ENCODE results near the gene JMJD7. TPM values are rescaled to one million over a fixed set of nuclear protein-coding genes. Genes with fewer than 3 reads are reported as not detected.

Gene JMJD7
- total RNA-seq, 3 donors from 2014 or later (not counting 1 experiment from before 2014, with no cell fraction given): 20.3 to 36.4 (median 28.7) TPM

DNA sequence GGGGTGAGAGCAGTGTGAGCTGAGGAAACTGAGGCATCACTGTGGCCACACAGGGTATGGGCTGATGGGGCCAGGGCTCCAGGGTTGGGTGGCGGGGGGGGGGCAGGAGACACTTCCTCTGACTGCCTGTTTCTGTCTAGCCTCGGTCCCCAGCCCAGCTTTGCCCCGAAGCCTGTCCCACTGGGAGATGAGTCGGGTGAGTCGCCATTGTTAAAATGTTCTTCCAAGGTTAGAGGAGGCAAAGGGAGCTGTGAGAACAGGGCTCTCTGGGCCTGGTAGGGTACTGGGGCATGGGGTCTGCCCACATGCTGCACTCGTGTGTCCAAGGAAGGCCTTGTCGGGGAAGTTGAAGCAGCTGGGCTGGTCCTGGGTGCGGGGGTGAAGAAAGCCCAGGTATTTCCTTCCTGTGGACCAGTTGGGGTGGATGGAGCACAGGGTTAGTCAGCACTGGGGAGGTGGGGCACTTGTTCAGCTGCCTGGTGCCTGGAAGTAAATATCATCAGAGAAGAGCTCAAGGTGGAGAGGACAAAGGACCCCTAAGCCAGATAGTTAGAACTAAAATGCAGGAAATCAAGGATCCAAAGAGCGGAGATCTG lies 8.3 kb upstream of the JMJD7 start:
- peaks cover 47% of the 10 kb centered on the region for H3K36me3 ChIP-seq (ENCODE audit: control insufficient read depth, insufficient read depth, low read length)
- H3K27me3 Mint-ChIP-seq (ENCODE audit: low read depth in 2 of 2): no peaks in the 10 kb centered on the region

DNA sequence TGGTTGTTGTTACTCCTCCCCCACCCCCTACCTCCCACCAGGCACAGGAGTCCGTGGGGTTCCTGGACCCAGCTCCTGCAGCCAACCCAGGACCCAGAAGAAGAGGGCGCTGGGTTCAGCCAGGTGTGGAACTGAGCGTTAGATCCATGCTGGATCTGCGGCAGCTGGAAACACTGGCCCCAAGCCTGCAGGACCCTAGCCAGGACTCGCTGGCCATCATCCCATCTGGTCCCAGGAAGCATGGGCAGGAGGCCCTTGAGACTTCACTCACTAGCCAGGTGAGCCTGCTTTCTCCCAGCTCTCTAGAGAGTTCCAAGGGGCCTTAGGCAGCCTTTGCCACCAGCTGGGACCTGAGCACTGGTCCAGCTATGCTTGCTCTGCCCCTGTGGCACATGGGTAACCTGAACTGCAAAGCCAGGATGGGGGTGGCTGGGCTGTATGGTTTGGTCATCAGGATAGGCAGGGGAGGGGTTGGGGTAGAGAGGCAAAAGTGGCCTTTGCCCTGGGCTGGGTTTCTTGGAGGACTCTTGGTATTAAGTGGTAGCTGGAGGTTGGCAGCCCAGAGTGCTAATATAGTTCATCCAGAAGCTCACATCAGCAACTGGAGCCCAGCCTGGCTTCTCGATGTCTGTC lies 7.0 kb upstream of the JMJD7 start:
- Mint-ChIP-seq H3K36me3 (peaks cover 5% of the 10 kb centered on the region), H3K27ac (no peak overlapping the region), H3K4me1 (no peaks in the 10 kb centered on the region), H3K27me3 (ENCODE audit: low read depth in 2 of 2) (no peaks in the 10 kb centered on the region), H3K4me3 (no peak overlapping the region), H3K9me3 (no peaks in the 10 kb centered on the region)
- Histone ChIP-seq H3K36me3 (ENCODE audit: control insufficient read depth, insufficient read depth, low read length) (peaks cover 45% of the 10 kb centered on the region), H3K9me3 (ENCODE audit: control insufficient read depth, insufficient read depth, low read length) (no peaks in the 10 kb centered on the region), H3K4me1 (ENCODE audit: control insufficient read depth, insufficient read depth, low read length) (no peaks in the 10 kb centered on the region), H3K4me3 (ENCODE audit: low read length) (no peak overlapping the region), H3K27ac (ENCODE audit: low read length) (no peak overlapping the region), H3K27me3 (ENCODE audit: control insufficient read depth, insufficient read depth, low read length) (no peaks in the 10 kb centered on the region)
- DNase-seq (no peak), ATAC-seq (no peak)
- 94% methylated on average over 6 of the region's 6 CpGs for WGBS (ENCODE audit: insufficient coverage)
- TF ChIP-seq, protein P1, sequence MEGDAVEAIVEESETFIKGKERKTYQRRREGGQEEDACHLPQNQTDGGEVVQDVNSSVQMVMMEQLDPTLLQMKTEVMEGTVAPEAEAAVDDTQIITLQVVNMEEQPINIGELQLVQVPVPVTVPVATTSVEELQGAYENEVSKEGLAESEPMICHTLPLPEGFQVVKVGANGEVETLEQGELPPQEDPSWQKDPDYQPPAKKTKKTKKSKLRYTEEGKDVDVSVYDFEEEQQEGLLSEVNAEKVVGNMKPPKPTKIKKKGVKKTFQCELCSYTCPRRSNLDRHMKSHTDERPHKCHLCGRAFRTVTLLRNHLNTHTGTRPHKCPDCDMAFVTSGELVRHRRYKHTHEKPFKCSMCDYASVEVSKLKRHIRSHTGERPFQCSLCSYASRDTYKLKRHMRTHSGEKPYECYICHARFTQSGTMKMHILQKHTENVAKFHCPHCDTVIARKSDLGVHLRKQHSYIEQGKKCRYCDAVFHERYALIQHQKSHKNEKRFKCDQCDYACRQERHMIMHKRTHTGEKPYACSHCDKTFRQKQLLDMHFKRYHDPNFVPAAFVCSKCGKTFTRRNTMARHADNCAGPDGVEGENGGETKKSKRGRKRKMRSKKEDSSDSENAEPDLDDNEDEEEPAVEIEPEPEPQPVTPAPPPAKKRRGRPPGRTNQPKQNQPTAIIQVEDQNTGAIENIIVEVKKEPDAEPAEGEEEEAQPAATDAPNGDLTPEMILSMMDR (IDR thresholded peaks at IDR 0.05): no peak
- intact Hi-C loops (cut with micrococcal nuclease): no loop called here

More for the DNA sequence above, 8.3 kb upstream of the JMJD7 start:
- Histone ChIP-seq H3K4me3 (ENCODE audit: low read length) (no peak overlapping the region), H3K27ac (ENCODE audit: low read length) (no peak overlapping the region), H3K4me1 (ENCODE audit: control insufficient read depth, insufficient read depth, low read length) (no peaks in the 10 kb centered on the region), H3K9me3 (ENCODE audit: control insufficient read depth, insufficient read depth, low read length) (no peaks in the 10 kb centered on the region), H3K27me3 (ENCODE audit: control insufficient read depth, insufficient read depth, low read length) (no peaks in the 10 kb centered on the region)
- 97% methylated on average over 9 of the region's 9 CpGs for WGBS (ENCODE audit: insufficient coverage)
- Mint-ChIP-seq H3K9me3 (no peaks in the 10 kb centered on the region), H3K27ac (no peak overlapping the region), H3K4me3 (no peak overlapping the region), H3K4me1 (no peaks in the 10 kb centered on the region), H3K36me3 (peaks cover 8% of the 10 kb centered on the region)
- no peak for ATAC-seq
- intact Hi-C loops (cut with micrococcal nuclease): no loop called here
- DNase-seq: no peak
- TF ChIP-seq, protein P1 (IDR thresholded peaks at IDR 0.05): no peak

DNA sequence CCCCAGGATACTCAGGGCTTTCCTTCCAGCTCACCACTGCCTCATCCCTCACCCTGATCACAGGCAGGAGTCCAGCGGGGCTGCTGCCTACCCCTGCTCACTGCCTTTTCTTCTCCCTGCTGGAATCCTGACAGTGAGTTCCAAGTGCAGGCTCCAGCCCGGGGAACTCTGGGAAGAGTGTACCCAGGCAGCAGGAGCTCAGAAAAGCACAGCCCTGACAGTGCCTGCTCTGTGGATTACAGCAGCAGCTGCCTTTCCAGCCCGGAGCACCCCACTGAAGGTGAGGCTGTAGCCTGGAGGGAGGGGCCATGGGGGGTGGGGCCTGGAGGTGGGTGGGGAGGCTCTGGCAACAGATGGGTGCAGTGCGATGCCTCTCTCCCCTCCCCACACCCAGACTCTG lies 6.1 kb upstream of the JMJD7 start:
- Mint-ChIP-seq H3K4me1 (no peaks in the 10 kb centered on the region), H3K27me3 (ENCODE audit: low read depth in 2 of 2) (no peaks in the 10 kb centered on the region), H3K4me3 (no peak overlapping the region), H3K36me3 (no peaks in the 10 kb centered on the region), H3K27ac (no peak overlapping the region), H3K9me3 (no peaks in the 10 kb centered on the region)
- Histone ChIP-seq H3K9me3 (ENCODE audit: control insufficient read depth, insufficient read depth, low read length) (no peaks in the 10 kb centered on the region), H3K4me3 (ENCODE audit: low read length) (no peak overlapping the region), H3K4me1 (ENCODE audit: control insufficient read depth, insufficient read depth, low read length) (no peaks in the 10 kb centered on the region), H3K36me3 (ENCODE audit: control insufficient read depth, insufficient read depth, low read length) (peaks cover 40% of the 10 kb centered on the region), H3K27ac (ENCODE audit: low read length) (no peak overlapping the region), H3K27me3 (ENCODE audit: control insufficient read depth, insufficient read depth, low read length) (no peaks in the 10 kb centered on the region)
- no peak for DNase-seq
- ATAC-seq: no peak
- 96% methylated on average over 3 of the region's 4 CpGs for WGBS (ENCODE audit: insufficient coverage)
- intact Hi-C loops (cut with micrococcal nuclease): no loop called here
- TF ChIP-seq, protein P1 (IDR thresholded peaks at IDR 0.05): no peak

Data from natural killer cell (primary cell).